Duodenal mucosa (tissue), 2 donors: ENCODE data around the gene VAPB.

Experiments
- H3K27ac ChIP-seq: one replicate; pipeline ENCODE4 v1.7.0; 2013; ENCODE audit warnings: low read depth, low read length
- H3K27me3 ChIP-seq, 2 donors: one replicate each; pipeline ENCODE4 v1.7.0; 2013; ENCODE audit warnings: low read length in 2 of 2, control low read depth in 1 of 2; ENCODE audit not compliant: insufficient read depth in 2 of 2, control insufficient read depth in 1 of 2
- H3K36me3 ChIP-seq, 2 donors: one replicate each; pipeline ENCODE4 v1.7.0; 2013; ENCODE audit warnings: low read length in 2 of 2, control low read depth in 1 of 2; ENCODE audit not compliant: insufficient read depth in 2 of 2, control insufficient read depth in 1 of 2
- H3K4me1 ChIP-seq, 2 donors: one replicate each; pipeline ENCODE4 v1.7.0; 2013; ENCODE audit warnings: low read length in 2 of 2, control low read depth in 1 of 2; ENCODE audit not compliant: insufficient read depth in 2 of 2, control insufficient read depth in 1 of 2
- H3K4me3 ChIP-seq, 2 donors: one replicate each; pipeline ENCODE4 v1.7.0; 2013; ENCODE audit warnings: low read length in 2 of 2, low read depth in 1 of 2
- H3K9ac ChIP-seq, 2 donors: one replicate each; pipeline ENCODE4 v1.7.0; 2013; ENCODE audit warnings: low read length in 2 of 2, low read depth in 1 of 2
- H3K9me3 ChIP-seq, 2 donors: one replicate each; pipeline ENCODE4 v1.7.0; 2013; ENCODE audit warnings: low read length in 2 of 2, control low read depth in 1 of 2; ENCODE audit not compliant: control insufficient read depth in 1 of 2

The VAPB gene

DNA sequence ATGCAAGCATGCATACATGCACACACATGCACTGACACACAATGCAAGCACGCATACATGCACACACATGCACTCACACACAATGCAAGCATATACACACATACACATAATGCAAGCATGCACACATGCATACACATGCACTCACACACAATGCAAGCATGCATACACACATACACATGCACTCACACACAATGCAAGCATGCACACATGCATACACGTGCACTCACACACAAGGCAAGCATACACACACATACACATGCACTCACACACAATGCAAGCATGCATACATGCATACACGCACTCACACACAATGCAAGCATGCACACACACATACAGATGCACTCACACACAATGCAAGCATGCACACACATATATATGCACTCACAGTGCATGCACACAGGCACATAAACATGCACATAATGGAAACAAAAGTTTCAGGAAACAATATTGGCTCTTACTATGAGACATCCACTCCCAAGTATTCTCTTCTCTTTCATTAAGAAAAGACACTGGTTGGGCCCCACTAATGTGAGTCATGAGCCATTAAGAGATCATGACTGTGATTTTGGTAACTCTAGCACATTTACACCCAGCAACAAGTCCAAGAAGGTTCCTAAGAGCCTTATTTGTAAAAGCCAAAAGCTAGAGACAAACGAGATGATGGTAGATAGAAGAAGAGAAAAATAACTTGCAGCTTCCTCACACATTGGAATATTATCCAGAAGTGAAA is 103.9 kb downstream of the VAPB start:
- Histone ChIP-seq H3K36me3 (no peaks in the 10 kb centered on the region), H3K27ac (no peak overlapping the region), H3K9me3 (no peaks in the 10 kb centered on the region), H3K4me3 (no peak overlapping the region), H3K27me3 (peaks cover 0 to 5% of the 10 kb centered on the region in 2 donors), H3K4me1 (no peaks in the 10 kb centered on the region), H3K9ac (no peak overlapping the region)

DNA sequence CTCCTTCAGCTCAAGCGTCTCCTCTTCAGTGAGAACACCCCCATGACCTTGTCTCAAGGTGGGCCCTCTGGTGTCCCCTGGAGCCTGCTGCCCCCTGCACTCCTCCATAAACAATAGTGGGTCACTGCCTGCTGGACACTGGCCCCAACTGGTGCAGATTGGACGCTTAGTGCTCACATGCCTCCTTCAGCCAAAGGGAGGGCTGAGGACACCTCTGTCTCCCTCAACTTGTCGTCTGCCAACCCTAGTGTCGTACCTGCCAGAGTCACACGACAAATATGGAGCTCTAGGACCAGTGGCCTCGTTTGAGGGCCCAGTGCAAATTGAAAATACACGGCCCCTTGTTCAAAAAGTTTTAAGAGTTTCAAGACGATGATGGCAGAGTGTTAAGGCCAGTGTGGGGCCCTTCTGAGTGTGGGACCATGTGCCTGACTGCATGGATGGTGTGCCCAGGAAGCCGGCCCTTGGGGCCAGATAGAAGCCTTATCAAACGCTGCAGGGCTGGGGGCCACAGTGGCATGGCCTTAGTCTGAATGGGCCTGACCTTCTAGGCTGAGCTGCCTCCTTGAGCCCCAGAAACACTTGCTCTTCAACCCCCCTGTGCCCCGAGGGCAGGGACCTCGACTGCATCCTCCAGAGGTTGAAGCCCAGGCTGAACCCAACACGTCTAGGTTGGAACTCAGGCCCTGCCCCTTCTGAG is 106.0 kb downstream of the VAPB start:
- no peaks in the 10 kb centered on the region for H3K36me3 ChIP-seq
- no peak overlapping the region for H3K4me3 ChIP-seq
- no peak overlapping the region for H3K27ac ChIP-seq
- H3K9me3 ChIP-seq, result no peaks in the 10 kb centered on the region
- H3K9ac ChIP-seq, result no peak overlapping the region
- H3K4me1 ChIP-seq, result no peaks in the 10 kb centered on the region
- peaks cover 0 to 5% of the 10 kb centered on the region in 2 donors for H3K27me3 ChIP-seq

DNA sequence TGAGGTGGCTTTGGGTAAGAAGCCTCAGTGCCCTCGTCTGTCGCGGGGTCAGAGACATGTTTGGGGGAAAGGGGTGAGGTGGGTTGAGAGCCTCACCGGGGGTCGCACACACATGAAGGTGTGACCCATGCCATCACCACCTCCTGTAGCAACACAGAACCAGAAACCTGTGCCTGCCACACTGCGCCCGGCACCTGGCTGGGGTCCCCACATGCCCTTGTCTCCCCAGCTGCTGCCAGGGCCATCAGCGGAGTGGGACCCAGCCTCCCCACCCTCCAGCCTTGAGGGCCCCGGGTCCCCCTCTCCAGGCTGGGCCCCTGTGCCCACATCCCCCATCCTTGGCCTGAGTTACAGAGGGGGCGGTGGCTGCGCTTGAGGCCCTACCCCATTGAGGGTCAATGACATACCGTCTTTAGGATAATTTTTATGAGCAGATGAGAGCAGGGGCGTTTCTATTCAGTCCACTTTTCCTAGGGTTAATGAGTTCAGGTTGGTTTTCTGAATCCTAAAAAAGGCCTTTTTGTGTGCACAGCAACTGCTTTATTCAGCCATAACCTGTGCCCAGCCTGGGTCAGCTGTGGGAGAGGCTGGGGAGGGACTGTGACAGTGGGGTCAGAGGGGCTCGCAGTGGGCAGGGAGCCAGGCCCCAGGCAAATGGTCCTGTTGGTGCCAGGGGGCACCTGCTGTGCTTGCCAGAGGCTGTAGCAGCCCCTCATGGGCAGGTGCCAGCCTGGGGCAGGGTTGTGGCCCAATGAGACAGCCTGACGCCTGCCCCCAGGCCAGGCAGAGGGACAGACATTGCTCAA is 106.8 kb downstream of the VAPB start:
- H3K27ac ChIP-seq, result no peak overlapping the region
- peaks cover 0 to 5% of the 10 kb centered on the region in 2 donors for H3K27me3 ChIP-seq
- H3K4me1 ChIP-seq, result no peaks in the 10 kb centered on the region
- H3K9me3 ChIP-seq, result no peaks in the 10 kb centered on the region
- no peak overlapping the region for H3K9ac ChIP-seq
- H3K36me3 ChIP-seq, result no peaks in the 10 kb centered on the region
- no peak overlapping the region for H3K4me3 ChIP-seq

DNA sequence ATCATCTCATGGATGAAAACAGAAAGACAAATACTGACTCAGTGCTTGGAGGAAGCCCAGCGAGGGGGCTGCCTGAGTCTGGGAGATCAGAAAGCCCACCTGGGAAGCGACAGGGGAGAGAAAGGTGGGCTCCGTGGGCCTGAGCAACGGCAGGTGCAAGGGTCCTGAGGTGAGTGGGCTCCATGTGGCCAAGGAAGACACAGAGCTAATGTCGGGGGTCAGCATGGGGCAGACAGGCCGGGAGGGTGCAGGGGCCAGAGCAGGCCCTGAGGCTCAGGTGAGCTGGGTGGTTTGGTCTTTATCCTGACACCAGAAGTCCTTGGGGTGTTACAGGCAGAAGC is 107.4 kb downstream of the VAPB start:
- Histone ChIP-seq H3K4me1 (no peaks in the 10 kb centered on the region), H3K4me3 (no peak overlapping the region), H3K27me3 (peaks cover 0 to 5% of the 10 kb centered on the region in 2 donors), H3K9ac (no peak overlapping the region), H3K27ac (no peak overlapping the region), H3K36me3 (no peaks in the 10 kb centered on the region), H3K9me3 (no peaks in the 10 kb centered on the region)

DNA sequence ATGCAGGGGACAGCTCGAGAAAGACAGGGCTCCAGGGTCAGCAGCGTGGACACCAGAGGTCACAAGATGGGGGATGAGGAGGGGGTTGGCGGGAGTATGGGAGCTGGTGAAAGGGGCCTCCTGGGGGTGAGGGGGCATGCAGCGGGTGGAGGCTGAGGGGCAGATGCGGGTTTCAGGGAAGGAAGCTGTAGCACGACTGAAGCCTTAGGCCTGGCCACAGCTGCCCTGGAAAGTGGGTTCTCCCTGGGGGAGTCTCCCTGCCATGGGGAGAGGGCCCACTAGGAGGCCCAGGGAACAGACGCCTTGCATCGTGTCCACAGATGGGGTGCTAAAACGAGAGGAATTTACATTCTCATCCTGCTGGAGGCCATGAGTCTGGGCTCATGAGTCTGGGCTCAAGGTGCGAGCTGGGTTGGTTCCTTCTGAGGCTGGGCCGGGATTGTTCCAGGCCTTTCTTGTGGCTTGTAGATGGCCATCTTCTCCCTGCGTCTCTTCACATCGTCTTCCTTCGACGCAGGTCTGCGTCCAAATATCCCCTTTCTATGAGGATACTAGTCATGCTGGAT is 108.1 kb downstream of the VAPB start:
- Histone ChIP-seq H3K4me3 (no peak overlapping the region), H3K36me3 (no peaks in the 10 kb centered on the region), H3K9me3 (no peaks in the 10 kb centered on the region), H3K27ac (no peak overlapping the region), H3K4me1 (no peaks in the 10 kb centered on the region), H3K9ac (no peak overlapping the region), H3K27me3 (peaks cover 0 to 5% of the 10 kb centered on the region in 2 donors)

- Histone ChIP-seq H3K9me3 (no peaks in the 10 kb centered on the region), H3K4me3 (no peak overlapping the region), H3K9ac (no peak overlapping the region), H3K27ac (no peak overlapping the region), H3K27me3 (peaks cover 0 to 2% of the 10 kb centered on the region in 2 donors), H3K4me1 (no peaks in the 10 kb centered on the region), H3K36me3 (no peaks in the 10 kb centered on the region)
Observed at GRCh38 chr20:58497724-58498469, 108.9 kb downstream of the VAPB start.

DNA sequence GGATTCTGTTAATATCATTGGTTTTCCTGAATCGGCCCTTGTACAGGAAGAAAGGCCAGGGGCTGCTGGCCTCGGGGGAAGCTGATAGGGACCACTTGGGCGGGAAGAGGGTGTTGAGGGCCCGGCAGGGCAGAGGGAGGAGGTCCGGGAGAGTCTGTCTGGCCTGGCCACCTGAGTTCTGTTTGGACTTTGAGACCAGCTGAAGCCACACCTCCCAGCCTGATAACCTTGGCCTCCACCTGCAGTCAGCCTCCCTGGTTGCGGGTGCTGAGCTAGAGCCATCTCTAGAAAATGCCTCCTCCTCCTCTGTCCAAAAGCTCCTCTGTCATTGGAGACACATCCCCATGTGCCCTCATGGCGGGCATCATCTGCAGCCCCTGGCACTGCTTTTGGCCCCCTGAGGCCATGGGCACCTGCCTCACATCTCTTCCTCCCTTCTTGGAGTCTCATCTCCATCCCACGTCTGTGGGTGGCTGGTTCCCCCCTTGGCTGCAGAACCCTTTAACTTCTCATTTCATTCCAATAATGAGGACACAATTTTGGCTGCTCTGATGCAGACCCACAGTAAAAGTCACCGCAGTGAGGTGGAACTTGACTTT is 109.5 kb downstream of the VAPB start:
- H3K36me3 ChIP-seq, result no peaks in the 10 kb centered on the region
- H3K9ac ChIP-seq, result no peak overlapping the region
- no peak overlapping the region for H3K4me3 ChIP-seq
- H3K27me3 ChIP-seq, result no peaks in the 10 kb centered on the region
- no peak overlapping the region for H3K27ac ChIP-seq
- H3K9me3 ChIP-seq, result peaks cover under 1% of the 10 kb centered on the region in 2 donors
- no peaks in the 10 kb centered on the region for H3K4me1 ChIP-seq

DNA sequence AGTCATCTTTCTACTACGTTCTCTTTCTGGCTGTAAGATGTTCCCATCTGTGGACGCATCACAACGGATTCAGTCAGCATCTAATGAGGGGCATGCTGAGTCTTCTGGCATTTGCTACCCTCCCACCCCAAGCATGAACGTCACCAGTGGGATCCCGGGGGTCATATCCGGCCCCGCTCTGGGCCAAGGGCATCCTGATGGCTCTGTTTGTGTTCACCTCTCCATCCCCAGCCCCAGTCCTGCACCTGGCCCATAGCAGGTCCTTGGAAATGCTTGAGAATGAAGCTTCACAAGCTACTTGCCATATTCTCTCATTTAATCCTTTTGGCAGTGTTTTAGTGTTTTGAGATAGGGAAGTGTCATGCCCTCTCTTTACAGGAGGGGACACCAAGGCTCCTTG is 111.2 kb downstream of the VAPB start:
- H3K4me1 ChIP-seq, result no peaks in the 10 kb centered on the region
- H3K27me3 ChIP-seq, result no peaks in the 10 kb centered on the region

More for the DNA sequence above, 111.2 kb downstream of the VAPB start:
- Histone ChIP-seq H3K9ac (no peak overlapping the region), H3K36me3 (peaks cover 0 to 2% of the 10 kb centered on the region in 2 donors), H3K9me3 (peaks cover 12 to 16% of the 10 kb centered on the region in 2 donors), H3K4me3 (no peak overlapping the region), H3K27ac (no peak overlapping the region)
